HepG2 (cell line): ENCODE measurements around the gene MINDY1. TPM values are rescaled to one million over a fixed set of nuclear protein-coding genes. Genes with fewer than 3 reads are reported as not detected.

Experiments
- FOSL1 ChIP-seq: sonication (generic); formaldehyde crosslinking; IDR thresholded peaks from 2 replicates; pipeline ENCODE4 v1.9.0; 2021; ENCODE audit warnings: missing genetic modification reagents, borderline replicate concordance
- HDAC1 ChIP-seq: sonication (generic); formaldehyde crosslinking; IDR thresholded peaks from 2 replicates; pipeline ENCODE4 v1.5.1; 2020; ENCODE audit warnings: mild to moderate bottlenecking, missing genetic modification reagents
- HMG20A ChIP-seq: IDR thresholded peaks from 2 replicates; pipeline ENCODE4 v1.6.1; 2016; ENCODE audit warnings: borderline replicate concordance
- KLF11 ChIP-seq: IDR thresholded peaks from 2 replicates; pipeline ENCODE4 v1.6.1; 2016; ENCODE audit warnings: missing compliant biosample characterization
- MAFK ChIP-seq, 2 experiments: IDR thresholded peaks in 1 of 2; conservative IDR thresholded peaks in 1 of 2; 2 replicates each; pipeline ENCODE4 v1.6.1; 2011; ENCODE audit warnings: improper control_type of control experiment in 2 of 2, low read length in 2 of 2
- MAZ ChIP-seq, 2 experiments: sonication (generic) in 1 of 2; formaldehyde crosslinking in 1 of 2; IDR thresholded peaks; 2 replicates each; pipeline versions ENCODE4 v1.5.0 to v1.6.1; 2012 to 2020; ENCODE audit warnings: low read depth in 2 of 2, mild to moderate bottlenecking in 2 of 2, borderline replicate concordance in 1 of 2, improper control_type of control experiment in 1 of 2, low read length in 1 of 2, missing genetic modification reagents in 1 of 2, moderate library complexity in 1 of 2
- MIER3 ChIP-seq: IDR thresholded peaks from 2 replicates; pipeline ENCODE4 v1.6.1; 2016; ENCODE audit warnings: missing compliant biosample characterization, borderline replicate concordance
- MXI1 ChIP-seq: IDR thresholded peaks from 3 replicates; pipeline ENCODE4 v1.6.1; 2012; ENCODE audit warnings: low read depth, low read length, inconsistent platforms, borderline replicate concordance
- RARA ChIP-seq: IDR thresholded peaks from 2 replicates; pipeline ENCODE4 v1.6.1; 2016; ENCODE audit warnings: missing genetic modification reagents, missing compliant biosample characterization
- RBAK ChIP-seq: sonication (generic); formaldehyde crosslinking; IDR thresholded peaks from 2 replicates; pipeline ENCODE4 v1.5.1; 2020; ENCODE audit warnings: mild to moderate bottlenecking, missing genetic modification reagents
- SAP130 ChIP-seq: IDR thresholded peaks from 2 replicates; pipeline ENCODE4 v1.6.1; 2016; ENCODE audit warnings: low read depth
- TAF15 ChIP-seq: fragments of 200-400 bp; formaldehyde crosslinking; IDR thresholded peaks from one replicate; pipeline ENCODE4 v1.6.1; 2018; ENCODE audit warnings: mild to moderate bottlenecking, low read depth, low read length; ENCODE audit not compliant: poor library complexity, severe bottlenecking
- TCF12 ChIP-seq, 2 experiments: fragments of 450-650 bp in 1 of 2; sonication (generic) in 1 of 2; formaldehyde crosslinking in 1 of 2; IDR thresholded peaks; 2 replicates each; pipeline versions ENCODE4 v1.6.1 to v1.8.0; 2017 to 2022; ENCODE audit warnings: antibody characterized with exemption in 1 of 2, mild to moderate bottlenecking in 1 of 2, missing genetic modification reagents in 1 of 2, moderate library complexity in 1 of 2
- ZNF766 ChIP-seq: sonication (generic); formaldehyde crosslinking; IDR thresholded peaks from 2 replicates; pipeline ENCODE4 v1.5.0; 2020; ENCODE audit warnings: missing genetic modification reagents, borderline replicate concordance
- polyA plus RNA-seq, 8 experiments: library from polyadenylated mRNA; depleted of rRNA in 3 of 8; stranded (reverse) in 7 of 8; unstranded in 1 of 8; fragments of >200 nt; fragmentation: Illumina TruSeq in 4 of 8; extraction: Trizol in 4 of 8; gene quantifications; 2 replicates each; pipeline versions ENCODE4 v1.2.1 to v1.2.3, GENCODE V29; 2011 to 2016; ENCODE audit warnings: low read depth in 4 of 8, missing spikeins in 1 of 8, mixed read lengths in 1 of 8; ENCODE audit not compliant: insufficient read depth in 1 of 8
- total RNA-seq, 5 experiments: library from RNA; depleted of rRNA; stranded (reverse); fragments of >200 nt; fragmentation: Illumina TruSeq; extraction: Trizol; gene quantifications; 2 replicates each; pipeline ENCODE4 v1.2.3, GENCODE V29; 2016; ENCODE audit warnings: low read depth in 1 of 5
- TF ChIP-seq, protein P1 (sequence below): sonication (generic); formaldehyde crosslinking; IDR thresholded peaks from 2 replicates; pipeline ENCODE4 v1.4.0; 2020; ENCODE audit warnings: missing genetic modification reagents
- TF ChIP-seq, protein P2 (sequence below): sonication (generic); formaldehyde crosslinking; conservative IDR thresholded peaks from 2 replicates; pipeline ENCODE4 v1.8.0; 2022; ENCODE audit warnings: mild to moderate bottlenecking, moderate library complexity, missing genetic modification reagents
- TF ChIP-seq, protein P3 (sequence below): sonication (generic); formaldehyde crosslinking; IDR thresholded peaks from 2 replicates; pipeline ENCODE4 v1.4.0; 2020; ENCODE audit warnings: missing genetic modification reagents

The MINDY1 gene
- total and polyA plus RNA-seq, 2 of the 13 experiments (the other 11 are each of a cell fraction or from before 2014, with no cell fraction given): 11.1 to 15.0 TPM

DNA sequence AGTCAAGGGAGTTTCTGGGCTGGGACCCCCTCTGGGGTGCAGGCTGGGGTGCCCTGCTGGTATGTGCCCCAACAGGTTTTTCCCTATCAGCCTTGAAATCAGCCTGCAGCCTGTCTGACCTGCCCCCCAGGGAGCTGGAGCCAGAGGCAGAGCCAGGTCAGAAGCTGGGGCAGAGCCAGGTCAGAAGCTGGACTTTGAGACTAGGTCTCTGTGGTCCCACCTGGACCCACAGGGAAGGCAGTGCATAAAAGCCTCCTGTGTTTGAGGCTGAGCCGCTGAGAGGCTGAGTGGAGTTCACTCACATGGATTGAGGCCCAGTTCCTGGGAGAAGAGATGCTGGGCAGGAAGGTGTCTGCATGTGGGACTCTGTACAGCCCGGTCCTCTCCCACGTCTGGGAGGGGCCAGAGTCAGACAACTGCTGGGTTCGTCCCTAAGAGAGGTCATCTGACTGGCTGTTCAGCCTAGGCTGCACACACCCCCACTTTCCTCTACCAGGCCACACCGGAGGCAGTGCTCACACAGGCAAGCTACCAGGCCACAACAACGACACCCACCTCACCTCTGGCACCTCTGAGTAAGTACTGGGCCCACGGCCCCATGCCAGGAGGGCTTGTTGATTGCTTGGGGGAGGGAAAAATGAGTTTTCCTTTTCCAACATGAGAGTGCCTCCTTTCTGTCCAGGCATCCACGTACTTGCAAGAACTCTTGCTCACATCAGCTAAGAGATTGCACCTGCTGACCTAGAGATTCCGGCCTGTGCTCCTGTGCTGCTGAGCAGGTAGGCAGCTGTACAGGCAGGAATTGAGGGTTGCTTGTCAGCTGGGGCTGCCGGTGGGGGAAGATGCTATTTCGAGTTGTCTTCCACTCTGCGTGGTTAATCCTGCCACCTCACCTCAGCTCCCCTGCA, 24.6 kb downstream of the MINDY1 start, which contains the start of gene ANXA9 (continued):
- TF ChIP-seq, protein P1, sequence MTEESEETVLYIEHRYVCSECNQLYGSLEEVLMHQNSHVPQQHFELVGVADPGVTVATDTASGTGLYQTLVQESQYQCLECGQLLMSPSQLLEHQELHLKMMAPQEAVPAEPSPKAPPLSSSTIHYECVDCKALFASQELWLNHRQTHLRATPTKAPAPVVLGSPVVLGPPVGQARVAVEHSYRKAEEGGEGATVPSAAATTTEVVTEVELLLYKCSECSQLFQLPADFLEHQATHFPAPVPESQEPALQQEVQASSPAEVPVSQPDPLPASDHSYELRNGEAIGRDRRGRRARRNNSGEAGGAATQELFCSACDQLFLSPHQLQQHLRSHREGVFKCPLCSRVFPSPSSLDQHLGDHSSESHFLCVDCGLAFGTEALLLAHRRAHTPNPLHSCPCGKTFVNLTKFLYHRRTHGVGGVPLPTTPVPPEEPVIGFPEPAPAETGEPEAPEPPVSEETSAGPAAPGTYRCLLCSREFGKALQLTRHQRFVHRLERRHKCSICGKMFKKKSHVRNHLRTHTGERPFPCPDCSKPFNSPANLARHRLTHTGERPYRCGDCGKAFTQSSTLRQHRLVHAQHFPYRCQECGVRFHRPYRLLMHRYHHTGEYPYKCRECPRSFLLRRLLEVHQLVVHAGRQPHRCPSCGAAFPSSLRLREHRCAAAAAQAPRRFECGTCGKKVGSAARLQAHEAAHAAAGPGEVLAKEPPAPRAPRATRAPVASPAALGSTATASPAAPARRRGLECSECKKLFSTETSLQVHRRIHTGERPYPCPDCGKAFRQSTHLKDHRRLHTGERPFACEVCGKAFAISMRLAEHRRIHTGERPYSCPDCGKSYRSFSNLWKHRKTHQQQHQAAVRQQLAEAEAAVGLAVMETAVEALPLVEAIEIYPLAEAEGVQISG: peak; percentile 63
- TF ChIP-seq, protein P2, sequence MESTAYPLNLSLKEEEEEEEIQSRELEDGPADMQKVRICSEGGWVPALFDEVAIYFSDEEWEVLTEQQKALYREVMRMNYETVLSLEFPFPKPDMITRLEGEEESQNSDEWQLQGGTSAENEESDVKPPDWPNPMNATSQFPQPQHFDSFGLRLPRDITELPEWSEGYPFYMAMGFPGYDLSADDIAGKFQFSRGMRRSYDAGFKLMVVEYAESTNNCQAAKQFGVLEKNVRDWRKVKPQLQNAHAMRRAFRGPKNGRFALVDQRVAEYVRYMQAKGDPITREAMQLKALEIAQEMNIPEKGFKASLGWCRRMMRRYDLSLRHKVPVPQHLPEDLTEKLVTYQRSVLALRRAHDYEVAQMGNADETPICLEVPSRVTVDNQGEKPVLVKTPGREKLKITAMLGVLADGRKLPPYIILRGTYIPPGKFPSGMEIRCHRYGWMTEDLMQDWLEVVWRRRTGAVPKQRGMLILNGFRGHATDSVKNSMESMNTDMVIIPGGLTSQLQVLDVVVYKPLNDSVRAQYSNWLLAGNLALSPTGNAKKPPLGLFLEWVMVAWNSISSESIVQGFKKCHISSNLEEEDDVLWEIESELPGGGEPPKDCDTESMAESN (CRISPR knock-in tag): peak; percentile 71; the same call in 1 of the 2 replicates
- TF ChIP-seq SAP130 (CRISPR knock-in tag) (peak; percentile 84), HMG20A (CRISPR knock-in tag) (no peak; the same call in 1 of the 2 replicates), RBAK (CRISPR knock-in tag) (no peak; the same call in 1 of the 2 replicates), TCF12 (IDR thresholded peaks at IDR 0.05) (no peak), TCF12 (CRISPR knock-in tag; IDR thresholded peaks at IDR 0.05) (no peak), MAFK (conservative IDR thresholded peaks at IDR 0.05 in 1 of 2, IDR thresholded peaks at IDR 0.05 in 1 of 2; ENCODE audit: low read length in 2 of 2) (no peak), MAZ (IDR thresholded peaks at IDR 0.05; ENCODE audit: borderline replicate concordance, low read depth, low read length) (no peak), MAZ (CRISPR knock-in tag; IDR thresholded peaks at IDR 0.05; ENCODE audit: low read depth) (peak; percentile 69; the same call in 1 of the 2 replicates), ZNF766 (CRISPR knock-in tag) (no peak), MIER3 (CRISPR knock-in tag) (peak; percentile 69; the same call in 1 of the 2 replicates), RARA (peak; percentile 93), KLF11 (CRISPR knock-in tag) (0 out of 2 replicates have a peak, but pooled peaks have one; percentile 37), TAF15 (no peak), HDAC1 (peak; percentile 76), FOSL1 (CRISPR knock-in tag) (no peak), MXI1 (peak; percentile 57; the same call in 1 of the 3 replicates)
- TF ChIP-seq, protein P3, sequence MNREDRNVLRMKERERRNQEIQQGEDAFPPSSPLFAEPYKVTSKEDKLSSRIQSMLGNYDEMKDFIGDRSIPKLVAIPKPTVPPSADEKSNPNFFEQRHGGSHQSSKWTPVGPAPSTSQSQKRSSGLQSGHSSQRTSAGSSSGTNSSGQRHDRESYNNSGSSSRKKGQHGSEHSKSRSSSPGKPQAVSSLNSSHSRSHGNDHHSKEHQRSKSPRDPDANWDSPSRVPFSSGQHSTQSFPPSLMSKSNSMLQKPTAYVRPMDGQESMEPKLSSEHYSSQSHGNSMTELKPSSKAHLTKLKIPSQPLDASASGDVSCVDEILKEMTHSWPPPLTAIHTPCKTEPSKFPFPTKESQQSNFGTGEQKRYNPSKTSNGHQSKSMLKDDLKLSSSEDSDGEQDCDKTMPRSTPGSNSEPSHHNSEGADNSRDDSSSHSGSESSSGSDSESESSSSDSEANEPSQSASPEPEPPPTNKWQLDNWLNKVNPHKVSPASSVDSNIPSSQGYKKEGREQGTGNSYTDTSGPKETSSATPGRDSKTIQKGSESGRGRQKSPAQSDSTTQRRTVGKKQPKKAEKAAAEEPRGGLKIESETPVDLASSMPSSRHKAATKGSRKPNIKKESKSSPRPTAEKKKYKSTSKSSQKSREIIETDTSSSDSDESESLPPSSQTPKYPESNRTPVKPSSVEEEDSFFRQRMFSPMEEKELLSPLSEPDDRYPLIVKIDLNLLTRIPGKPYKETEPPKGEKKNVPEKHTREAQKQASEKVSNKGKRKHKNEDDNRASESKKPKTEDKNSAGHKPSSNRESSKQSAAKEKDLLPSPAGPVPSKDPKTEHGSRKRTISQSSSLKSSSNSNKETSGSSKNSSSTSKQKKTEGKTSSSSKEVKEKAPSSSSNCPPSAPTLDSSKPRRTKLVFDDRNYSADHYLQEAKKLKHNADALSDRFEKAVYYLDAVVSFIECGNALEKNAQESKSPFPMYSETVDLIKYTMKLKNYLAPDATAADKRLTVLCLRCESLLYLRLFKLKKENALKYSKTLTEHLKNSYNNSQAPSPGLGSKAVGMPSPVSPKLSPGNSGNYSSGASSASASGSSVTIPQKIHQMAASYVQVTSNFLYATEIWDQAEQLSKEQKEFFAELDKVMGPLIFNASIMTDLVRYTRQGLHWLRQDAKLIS (CRISPR knock-in tag): no peak
